Spleen (tissue), 11 donors: ENCODE data around the gene NEFH. TPM values are rescaled to one million over a fixed set of nuclear protein-coding genes. Genes with fewer than 3 reads are reported as not detected.

Experiments used
- DNase-seq: peaks from one replicate; pipeline ENCODE4 v3.0.0-alpha.2; 2020
- H3K27ac ChIP-seq, 8 donors: fragments of 200-600 bp; sonication (generic) in 7 of 8; 1 replicate in 4 of 8; 2 replicates in 4 of 8; pipeline versions ENCODE4 v1.5.0 to v1.8.0; 2016 to 2021; ENCODE audit warnings: inconsistent platforms in 4 of 8, mild to moderate bottlenecking in 4 of 8, moderate library complexity in 1 of 8
- H3K27me3 ChIP-seq, 7 donors: fragments of 200-600 bp; sonication (generic) in 6 of 7; replicated peaks in 1 of 7; 1 replicate in 4 of 7; 2 replicates in 3 of 7; pipeline versions ENCODE4 v1.5.0 to v1.8.0; 2016 to 2021; ENCODE audit warnings: inconsistent platforms in 3 of 7, mild to moderate bottlenecking in 1 of 7
- H3K36me3 ChIP-seq, 6 donors: fragments of 200-600 bp; sonication (generic) in 5 of 6; 1 replicate in 4 of 6; 2 replicates in 2 of 6; pipeline versions ENCODE4 v1.5.0 to v1.8.0; 2016 to 2021; ENCODE audit warnings: inconsistent platforms in 2 of 6
- H3K4me1 ChIP-seq, 6 donors: fragments of 200-600 bp; sonication (generic) in 5 of 6; 1 replicate in 3 of 6; 2 replicates in 3 of 6; pipeline versions ENCODE4 v1.5.0 to v1.8.0; 2016 to 2021; ENCODE audit warnings: inconsistent platforms in 3 of 6
- H3K4me3 ChIP-seq, 8 donors: fragments of 200-600 bp; sonication (generic) in 7 of 8; 1 replicate in 4 of 8; 2 replicates in 4 of 8; pipeline versions ENCODE4 v1.5.0 to v1.8.0; 2016 to 2021; ENCODE audit warnings: inconsistent platforms in 4 of 8, mild to moderate bottlenecking in 4 of 8, moderate library complexity in 2 of 8
- H3K9me3 ChIP-seq, 8 donors: fragments of 200-600 bp; sonication (generic) in 7 of 8; 1 replicate in 4 of 8; 2 replicates in 4 of 8; pipeline versions ENCODE4 v1.5.0 to v1.8.0; 2016 to 2021; ENCODE audit warnings: inconsistent platforms in 4 of 8
- POLR2A ChIP-seq, 3 donors: fragments of 450-650 bp; IDR thresholded peaks; one replicate each; pipeline ENCODE4 v1.5.1; 2017; ENCODE audit warnings: antibody characterized with exemption in 3 of 3, mild to moderate bottlenecking in 1 of 3
- POLR2AphosphoS5 ChIP-seq, 3 donors: sonication (generic); formaldehyde crosslinking; IDR thresholded peaks; one replicate each; pipeline ENCODE4 v1.5.1; 2017; ENCODE audit warnings: antibody characterized with exemption in 3 of 3
- WGBS, 5 donors: extraction: QIAGEN DNeasy Blood & Tissue Kit in 3 of 5; methylation state at CpG; one replicate each; pipeline versions ENCODE4 v1.1.5 to v1.1.7; 2013 to 2018; 5-methylcytosine and 5-hydroxymethylcytosine counted together
- intact Hi-C: fragments of 100-400 bp; cut with DNase I; formaldehyde crosslinking; loops from one replicate; pipeline ENCODE4 v1.15.0; 2023; ENCODE audit warnings: low total_unique reads
- polyA plus RNA-seq, 3 donors: library from polyadenylated mRNA; stranded (reverse); fragments of 200-250 nt; gene quantifications; one replicate each; pipeline ENCODE4 v1.2.1, GENCODE V29; 2013
- total RNA-seq, 7 donors: library from RNA; depleted of rRNA in 3 of 7; stranded (reverse); fragments of >200 nt in 3 of 7; fragmentation: NEBNext Ultra II Directional in 4 of 7; extraction: Animal tissue kit (Norgen Biotek cat#: 25700) in 4 of 7; gene quantifications; one replicate each; pipeline versions ENCODE4 v1.1.0 to v1.2.1, GENCODE V29; 2016 to 2021
- TF ChIP-seq, protein P1 (sequence below), 11 experiments: fragments of 200-600 bp in 7 of 11; fragments of 450-650 bp in 4 of 11; sonication (generic) in 4 of 11; IDR thresholded peaks in 8 of 11; conservative IDR thresholded peaks in 3 of 11; 1 replicate in 7 of 11; 2 replicates in 4 of 11; pipeline versions ENCODE4 v1.4.0 to v1.8.0; 2016 to 2021; ENCODE audit warnings: antibody characterized with exemption in 11 of 11, inconsistent platforms in 4 of 11, mild to moderate bottlenecking in 1 of 11
- donor health status: healthy with polysubstance abuse.
- donor health status: DM: no; HTN: no; CAD: no; lungs with moderate emphysema.
- donor health status: DM: no; HTN: no; CAD: no.
- donor health status: Bipolar disorder and iron deficiency.
- donor health status: healthy.
- donor health status: DM: no; HTN: no; CAD: no.
- donor health status: DM: yes; HTN: yes; CAD: no.

The NEFH gene
- total and polyA plus RNA-seq, 10 donors: 0.50 to 1.7 (median 1.2) TPM

DNA sequence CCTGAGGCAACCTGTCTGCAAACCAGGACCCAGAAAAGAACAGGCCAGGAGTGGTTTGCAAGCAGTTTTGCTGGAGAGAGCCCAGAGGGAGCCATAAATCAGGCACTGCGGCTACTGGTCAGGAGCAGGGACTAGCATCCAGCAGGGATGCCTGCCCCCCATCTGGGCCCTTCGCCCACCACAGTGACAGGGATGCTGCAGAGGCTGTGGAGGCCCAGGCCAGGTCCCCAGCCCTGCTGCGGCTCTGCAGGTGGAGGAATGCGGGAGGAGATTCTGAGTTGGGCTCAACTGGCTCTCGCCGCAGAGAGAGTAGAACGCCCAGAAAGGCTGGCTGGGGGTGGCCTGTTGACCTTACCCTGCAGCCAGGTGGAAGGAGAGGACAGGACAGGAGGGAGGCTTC lies 16.4 kb upstream of the NEFH start:
- no peaks in the 10 kb centered on the region for H3K27me3 ChIP-seq
- H3K36me3 ChIP-seq: no peaks in the 10 kb centered on the region
- WGBS, 5 donors: 85 to 94% (median 89%) methylated on average over 4 to 7 of the region's 7 CpGs
- TF ChIP-seq POLR2AphosphoS5 (IDR thresholded peaks at IDR 0.05): no peak
- TF ChIP-seq POLR2A (IDR thresholded peaks at IDR 0.05): no peak
- TF ChIP-seq, protein P1, sequence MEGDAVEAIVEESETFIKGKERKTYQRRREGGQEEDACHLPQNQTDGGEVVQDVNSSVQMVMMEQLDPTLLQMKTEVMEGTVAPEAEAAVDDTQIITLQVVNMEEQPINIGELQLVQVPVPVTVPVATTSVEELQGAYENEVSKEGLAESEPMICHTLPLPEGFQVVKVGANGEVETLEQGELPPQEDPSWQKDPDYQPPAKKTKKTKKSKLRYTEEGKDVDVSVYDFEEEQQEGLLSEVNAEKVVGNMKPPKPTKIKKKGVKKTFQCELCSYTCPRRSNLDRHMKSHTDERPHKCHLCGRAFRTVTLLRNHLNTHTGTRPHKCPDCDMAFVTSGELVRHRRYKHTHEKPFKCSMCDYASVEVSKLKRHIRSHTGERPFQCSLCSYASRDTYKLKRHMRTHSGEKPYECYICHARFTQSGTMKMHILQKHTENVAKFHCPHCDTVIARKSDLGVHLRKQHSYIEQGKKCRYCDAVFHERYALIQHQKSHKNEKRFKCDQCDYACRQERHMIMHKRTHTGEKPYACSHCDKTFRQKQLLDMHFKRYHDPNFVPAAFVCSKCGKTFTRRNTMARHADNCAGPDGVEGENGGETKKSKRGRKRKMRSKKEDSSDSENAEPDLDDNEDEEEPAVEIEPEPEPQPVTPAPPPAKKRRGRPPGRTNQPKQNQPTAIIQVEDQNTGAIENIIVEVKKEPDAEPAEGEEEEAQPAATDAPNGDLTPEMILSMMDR (IDR thresholded peaks at IDR 0.05 in 8 of 11, conservative IDR thresholded peaks at IDR 0.05 in 3 of 11): no peak
- no peaks in the 10 kb centered on the region for H3K4me1 ChIP-seq
- no peaks in the 10 kb centered on the region for H3K9me3 ChIP-seq
- intact Hi-C loops: no loop called here
- no peak for DNase-seq
- no peak overlapping the region for H3K4me3 ChIP-seq
- no peak overlapping the region for H3K27ac ChIP-seq

DNA sequence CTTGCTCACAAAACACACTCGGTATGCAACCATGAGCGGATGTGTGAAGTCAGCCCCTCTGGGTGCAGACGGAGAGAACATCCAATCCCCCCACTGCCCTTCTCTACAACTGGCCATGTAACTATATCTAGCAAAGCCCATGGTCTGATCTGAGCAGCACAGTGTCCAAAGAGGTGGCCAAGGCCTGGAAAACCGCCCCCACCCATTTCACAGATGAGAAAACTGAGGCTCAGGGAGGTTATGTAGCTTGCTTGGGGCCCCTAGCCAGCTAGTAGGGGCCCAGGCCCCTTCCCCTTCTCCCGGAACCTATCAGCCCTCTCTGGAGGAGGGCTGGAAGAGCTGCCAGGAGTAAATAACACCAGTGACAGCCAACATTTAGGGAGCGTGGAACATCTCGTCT lies 15.4 kb upstream of the NEFH start:
- TF ChIP-seq POLR2A (IDR thresholded peaks at IDR 0.05) (no peak), POLR2AphosphoS5 (IDR thresholded peaks at IDR 0.05) (no peak)
- TF ChIP-seq, protein P1 (IDR thresholded peaks at IDR 0.05 in 8 of 11, conservative IDR thresholded peaks at IDR 0.05 in 3 of 11): no peak
- no peaks in the 10 kb centered on the region for H3K36me3 ChIP-seq

DNA sequence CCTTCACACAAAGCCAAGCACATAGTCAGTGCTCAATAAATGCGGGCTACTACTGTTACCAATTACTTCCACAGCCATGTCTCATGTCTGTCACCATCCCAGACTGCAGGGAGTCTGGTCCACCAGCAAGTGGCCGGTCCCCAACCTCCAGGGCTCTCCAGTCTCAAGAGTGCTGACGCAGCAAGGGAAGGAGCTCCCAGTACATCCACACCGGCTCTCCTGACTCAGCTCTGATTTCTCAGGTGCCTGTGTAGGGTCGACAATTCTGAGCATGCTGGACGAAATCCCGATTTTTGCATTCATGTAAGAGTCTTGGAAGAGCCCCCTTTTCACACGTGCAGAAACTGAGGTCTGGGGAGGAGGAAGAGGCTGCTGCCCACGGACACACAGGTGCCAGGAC lies 10.3 kb upstream of the NEFH start:
- DNase-seq: no peak
- 56 to 76% (median 71%) methylated on average over 5 to 9 of the region's 9 CpGs for WGBS, 5 donors

More for the DNA sequence above, 15.4 kb upstream of the NEFH start:
- intact Hi-C loops: no loop called here
- H3K4me3 ChIP-seq: no peak overlapping the region
- DNase-seq: no peak
- no peaks in the 10 kb centered on the region for H3K27me3 ChIP-seq
- H3K9me3 ChIP-seq: no peaks in the 10 kb centered on the region
- 80 to 93% (median 89%) methylated on average over 7 of the region's 7 CpGs for WGBS, 5 donors
- H3K27ac ChIP-seq: no peak overlapping the region
- H3K4me1 ChIP-seq: no peaks in the 10 kb centered on the region

DNA sequence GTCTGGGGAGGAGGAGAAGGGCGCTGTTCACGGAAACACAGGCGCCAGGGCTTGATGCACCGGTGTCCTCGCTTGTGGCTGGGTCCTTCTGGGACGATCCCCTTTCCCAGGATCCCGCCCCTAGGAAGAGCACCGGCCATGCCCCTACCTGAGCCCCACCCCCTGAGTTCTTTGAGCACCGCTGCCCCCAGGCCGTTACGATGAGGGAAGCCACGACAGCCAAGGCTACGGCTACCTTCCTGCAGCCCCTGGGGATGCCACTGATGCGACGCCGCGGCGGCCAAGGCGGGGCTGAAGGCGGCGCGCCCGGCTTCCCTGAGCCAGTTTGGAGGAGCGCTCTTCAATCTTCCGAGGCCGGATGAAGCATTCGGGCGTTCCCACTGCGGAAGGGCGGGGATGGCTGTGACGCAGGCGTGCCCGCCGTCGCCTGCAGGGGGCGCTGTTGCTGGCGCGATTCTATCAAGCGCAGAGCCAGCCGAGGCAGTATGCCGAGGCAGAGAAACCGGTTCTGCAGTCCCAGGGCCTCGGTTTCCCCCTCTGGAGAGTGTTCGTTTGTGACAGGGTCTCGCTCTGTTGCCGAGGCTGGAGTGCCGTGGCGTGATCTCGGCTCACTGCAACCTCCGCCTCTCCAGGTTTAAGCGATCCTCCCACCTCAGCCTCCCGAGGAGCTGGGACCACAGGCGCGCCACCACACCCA lies 9.7 kb upstream of the NEFH start:
- peak overlapping the region in 6 of 8 donors; percentile 9 to 63 (median 20) for H3K4me3 ChIP-seq
- TF ChIP-seq, protein P1 (IDR thresholded peaks at IDR 0.05 in 8 of 11, conservative IDR thresholded peaks at IDR 0.05 in 3 of 11): peak; percentile 58 to 92 (median 82)
- no peak for TF ChIP-seq POLR2A (IDR thresholded peaks at IDR 0.05)
- TF ChIP-seq POLR2AphosphoS5 (IDR thresholded peaks at IDR 0.05): peak; percentile 42 to 72 (median 46)
- no peaks in the 10 kb centered on the region for H3K9me3 ChIP-seq
- intact Hi-C loops: no loop called here
- H3K4me1 ChIP-seq: peaks cover 3 to 11% (median 9%) of the 10 kb centered on the region in 6 donors
- H3K36me3 ChIP-seq: no peaks in the 10 kb centered on the region
- no peak overlapping the region for H3K27ac ChIP-seq
- DNase-seq: peak; percentile 88
- WGBS, 5 donors: 23 to 40% (median 29%) methylated on average over 33 to 54 of the region's 54 CpGs
- peaks cover 0 to 11% (median 3%) of the 10 kb centered on the region in 7 donors for H3K27me3 ChIP-seq

More for the DNA sequence above, 10.3 kb upstream of the NEFH start:
- peaks cover 3 to 10% (median 8%) of the 10 kb centered on the region in 6 donors for H3K4me1 ChIP-seq
- H3K27ac ChIP-seq: no peak overlapping the region
- intact Hi-C loops: no loop called here
- no peaks in the 10 kb centered on the region for H3K9me3 ChIP-seq
- H3K4me3 ChIP-seq: peak overlapping the region in 1 of 8 donors; percentile 63
- H3K36me3 ChIP-seq: no peaks in the 10 kb centered on the region
- TF ChIP-seq POLR2AphosphoS5 (IDR thresholded peaks at IDR 0.05) (no peak), POLR2A (IDR thresholded peaks at IDR 0.05) (no peak)
- TF ChIP-seq, protein P1 (IDR thresholded peaks at IDR 0.05 in 8 of 11, conservative IDR thresholded peaks at IDR 0.05 in 3 of 11): no peak
- peaks cover 0 to 11% (median 3%) of the 10 kb centered on the region in 7 donors for H3K27me3 ChIP-seq
